B cell (primary cell): ENCODE measurements around the gene SPART. TPM values are rescaled to one million over a fixed set of nuclear protein-coding genes. Genes with fewer than 3 reads are reported as not detected.

Source experiments
- ATAC-seq: fragments of 200-7000 bp; cut with Tn5 transposase; one replicate; pipeline ENCODE4 v1.10.0; 2021; ENCODE audit warnings: low read depth, mild to moderate bottlenecking, moderate number of reproducible peaks, moderate library complexity
- CTCF ChIA-PET: fragments of 350-600 bp; sonication (Branson Sonifier 250); formaldehyde crosslinking; loops from one replicate; lab custom pipeline; 2021; ENCODE audit warnings: antibody characterized with exemption, inconsistent platforms; lab: Charles Lee
- POLR2A ChIA-PET: fragments of 350-600 bp; sonication (Branson Sonifier 250); formaldehyde crosslinking; loops from one replicate; lab custom pipeline; 2021; ENCODE audit warnings: antibody characterized with exemption; lab: Charles Lee
- DNase-seq: peaks from one replicate; pipeline ENCODE4 v3.0.0; 2013
- H2AFZ ChIP-seq: 2 replicates; pipeline ENCODE4 v1.6.1; 2012; ENCODE audit warnings: mild to moderate bottlenecking, low read depth, low read length; ENCODE audit not compliant: insufficient read depth, poor library complexity, severe bottlenecking
- H3K27ac ChIP-seq, 2 donors: 1 replicate in 1 of 2; 2 replicates in 1 of 2; pipeline ENCODE4 v1.5.1; 2012 to 2013; ENCODE audit warnings: low read length in 2 of 2, mild to moderate bottlenecking in 2 of 2, moderate library complexity in 1 of 2
- H3K27me3 ChIP-seq, 4 experiments: fragments of 200-600 bp in 1 of 4; sonication (generic) in 1 of 4; replicated peaks in 1 of 4; 1 replicate in 2 of 4; 2 replicates in 2 of 4; pipeline versions ENCODE4 v1.6.1 to v1.7.0; 2013 to 2016; ENCODE audit warnings: low read length in 3 of 4, mild to moderate bottlenecking in 2 of 4, mixed read lengths in 1 of 4, moderate library complexity in 1 of 4; ENCODE audit not compliant: insufficient read depth in 4 of 4, control insufficient read depth in 3 of 4; ENCODE audit errors: control extremely low read depth in 1 of 4
- H3K36me3 ChIP-seq, 2 experiments: replicated peaks in 1 of 2; 1 replicate in 1 of 2; 2 replicates in 1 of 2; pipeline versions ENCODE4 v1.6.1 to v1.7.1; 2013; ENCODE audit warnings: low read length in 1 of 2; ENCODE audit not compliant: insufficient read depth in 2 of 2, control insufficient read depth in 1 of 2; ENCODE audit errors: control extremely low read depth in 1 of 2, extremely low read depth in 1 of 2
- H3K4me1 ChIP-seq, 2 donors: fragments of 200-600 bp in 1 of 2; sonication (generic) in 1 of 2; 1 replicate in 1 of 2; 2 replicates in 1 of 2; pipeline versions ENCODE4 v1.5.1 to v1.6.1; 2013 to 2017; ENCODE audit warnings: low read length in 2 of 2; ENCODE audit not compliant: control insufficient read depth in 2 of 2, insufficient read depth in 2 of 2
- H3K4me2 ChIP-seq: replicated peaks from 2 replicates; pipeline ENCODE3; 2012; ENCODE audit warnings: mild to moderate bottlenecking, low read depth, low read length; ENCODE audit not compliant: poor library complexity, severe bottlenecking
- H3K4me3 ChIP-seq, 5 experiments: fragments of 200-600 bp in 1 of 5; sonication (generic) in 1 of 5; 1 replicate in 3 of 5; 2 replicates in 2 of 5; pipeline versions ENCODE4 v1.5.1 to v1.7.0; 2011 to 2016; ENCODE audit warnings: low read length in 4 of 5, mild to moderate bottlenecking in 4 of 5, low read depth in 2 of 5, control low read depth in 1 of 5, moderate library complexity in 1 of 5; ENCODE audit not compliant: insufficient read depth in 1 of 5; ENCODE audit errors: control extremely low read depth in 1 of 5, extremely low read depth in 1 of 5
- H3K79me2 ChIP-seq: fragments of 200-600 bp; sonication (generic); one replicate; pipeline ENCODE4 v1.6.0; 2016; ENCODE audit warnings: low read length; ENCODE audit not compliant: control insufficient read depth, insufficient read depth
- H3K9ac ChIP-seq: fragments of 200-600 bp; sonication (generic); 2 replicates; pipeline ENCODE4 v1.6.1; 2017; ENCODE audit warnings: mild to moderate bottlenecking, low read length, moderate library complexity
- H3K9me3 ChIP-seq, 3 donors: one replicate each; pipeline versions ENCODE4 v1.6.1 to v1.7.1; 2013; ENCODE audit warnings: low read length in 2 of 3; ENCODE audit not compliant: control insufficient read depth in 2 of 3, insufficient read depth in 1 of 3; ENCODE audit errors: control extremely low read depth in 1 of 3
- H4K20me1 ChIP-seq: 2 replicates; pipeline ENCODE4 v1.6.0; 2012; ENCODE audit warnings: mild to moderate bottlenecking, low read length; ENCODE audit not compliant: insufficient read depth, control insufficient read depth, poor library complexity, severe bottlenecking
- H3K27ac Mint-ChIP-seq: one replicate; pipeline ENCODE4 v1.8.0; 2021; ENCODE audit warnings: mixed read lengths
- H3K27me3 Mint-ChIP-seq: one replicate; pipeline ENCODE4 v1.8.0; 2021; ENCODE audit warnings: mixed read lengths
- H3K4me1 Mint-ChIP-seq: one replicate; pipeline ENCODE4 v1.8.0; 2021; ENCODE audit warnings: mixed read lengths
- H3K4me3 Mint-ChIP-seq: one replicate; pipeline ENCODE4 v1.8.0; 2021; ENCODE audit warnings: mixed read lengths
- H3K9me3 Mint-ChIP-seq: one replicate; pipeline ENCODE4 v1.8.0; 2022; ENCODE audit warnings: mixed read lengths; ENCODE audit not compliant: insufficient read depth
- EZH2 ChIP-seq: IDR thresholded peaks from 2 replicates; pipeline ENCODE4 v1.6.1; 2012; ENCODE audit warnings: borderline replicate concordance, low read depth, mild to moderate bottlenecking, moderate library complexity, low read length; ENCODE audit not compliant: insufficient read depth, poor library complexity, severe bottlenecking
- WGBS: methylation state at CpG from one replicate; pipeline ENCODE4 v1.1.5; 2013; ENCODE audit warnings: missing lambda C conversion rate; ENCODE audit not compliant: insufficient coverage; 5-methylcytosine and 5-hydroxymethylcytosine counted together
- intact Hi-C: fragments of 100-400 bp; cut with micrococcal nuclease; formaldehyde crosslinking; loops from one replicate; pipeline ENCODE4 v1.10.0; 2022
- polyA plus RNA-seq: library from polyadenylated mRNA; depleted of rRNA; stranded (reverse); fragments of >200 nt; gene quantifications from 2 replicates; pipeline ENCODE4 v1.2.3, GENCODE V29; 2012
- total RNA-seq, 2 donors: library from RNA; stranded (reverse); fragments of 120-200 nt in 1 of 2; gene quantifications; 1 replicate in 1 of 2; 2 replicates in 1 of 2; pipeline versions ENCODE4 v1.2.3 to v1.2.4, GENCODE V29; 2013 to 2022
- TF ChIP-seq, protein P1 (sequence below): fragments of 200-600 bp; IDR thresholded peaks from one replicate; pipeline ENCODE4 v1.8.0; 2022; ENCODE audit warnings: antibody characterized with exemption, mild to moderate bottlenecking

SPART gene
- total and polyA plus RNA-seq, 2 donors (not counting 1 experiment from before 2014, with no cell fraction given), result 10.1 to 20.8 TPM

DNA sequence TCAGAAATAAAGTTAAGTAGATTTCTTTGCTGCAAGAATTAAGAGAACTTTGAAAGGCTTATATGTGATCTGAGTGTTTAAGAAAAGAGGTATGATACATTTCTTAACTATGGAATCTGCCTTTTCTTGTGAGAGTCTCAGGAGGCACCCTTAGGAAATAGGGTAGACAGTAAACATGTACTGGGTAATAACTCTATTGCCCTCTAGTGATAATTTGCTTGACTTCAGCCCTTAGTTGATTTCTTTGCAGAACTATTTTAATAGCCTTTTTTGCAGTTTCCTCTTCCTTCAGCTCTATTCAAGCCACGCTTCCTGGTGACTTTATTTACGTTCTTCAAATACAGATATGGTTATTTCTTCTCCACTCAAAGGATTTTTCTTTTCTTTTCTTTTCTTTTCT is 49.1 kb upstream of the SPART start:
- intact Hi-C loops, result no loop called here
- Histone ChIP-seq H3K27me3 (no peaks in the 10 kb centered on the region), H4K20me1 (no peaks in the 10 kb centered on the region), H3K27ac (no peak overlapping the region), H3K4me3 (no peak overlapping the region), H3K9me3 (peaks cover 0 to 1% (median 0%) of the 10 kb centered on the region in 3 donors), H3K4me2 (no peak overlapping the region), H3K36me3 (no peaks in the 10 kb centered on the region), H2AFZ (no peak overlapping the region), H3K9ac (no peak overlapping the region), H3K4me1 (no peaks in the 10 kb centered on the region), H3K79me2 (no peaks in the 10 kb centered on the region)
- ChIA-PET POLR2A (no interaction called here), CTCF (interaction anchor here (1.2 kb wide), 1 partner anchor 24 kb away, joined by 4 read pairs; no protein-coding TSS in a partner anchor)
- ATAC-seq, result no peak
- no CpG with 5 or more reads among the region's 2 CpGs for WGBS
- Mint-ChIP-seq H3K27ac (no peak overlapping the region), H3K4me1 (no peaks in the 10 kb centered on the region), H3K27me3 (peaks cover 4% of the 10 kb centered on the region), H3K9me3 (no peaks in the 10 kb centered on the region), H3K4me3 (no peak overlapping the region)
- DNase-seq, result no peak
- no peak for TF ChIP-seq EZH2
- TF ChIP-seq, protein P1, sequence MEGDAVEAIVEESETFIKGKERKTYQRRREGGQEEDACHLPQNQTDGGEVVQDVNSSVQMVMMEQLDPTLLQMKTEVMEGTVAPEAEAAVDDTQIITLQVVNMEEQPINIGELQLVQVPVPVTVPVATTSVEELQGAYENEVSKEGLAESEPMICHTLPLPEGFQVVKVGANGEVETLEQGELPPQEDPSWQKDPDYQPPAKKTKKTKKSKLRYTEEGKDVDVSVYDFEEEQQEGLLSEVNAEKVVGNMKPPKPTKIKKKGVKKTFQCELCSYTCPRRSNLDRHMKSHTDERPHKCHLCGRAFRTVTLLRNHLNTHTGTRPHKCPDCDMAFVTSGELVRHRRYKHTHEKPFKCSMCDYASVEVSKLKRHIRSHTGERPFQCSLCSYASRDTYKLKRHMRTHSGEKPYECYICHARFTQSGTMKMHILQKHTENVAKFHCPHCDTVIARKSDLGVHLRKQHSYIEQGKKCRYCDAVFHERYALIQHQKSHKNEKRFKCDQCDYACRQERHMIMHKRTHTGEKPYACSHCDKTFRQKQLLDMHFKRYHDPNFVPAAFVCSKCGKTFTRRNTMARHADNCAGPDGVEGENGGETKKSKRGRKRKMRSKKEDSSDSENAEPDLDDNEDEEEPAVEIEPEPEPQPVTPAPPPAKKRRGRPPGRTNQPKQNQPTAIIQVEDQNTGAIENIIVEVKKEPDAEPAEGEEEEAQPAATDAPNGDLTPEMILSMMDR, result no peak

- DNase-seq (no peak), ATAC-seq (no peak)
- ChIA-PET CTCF (no interaction called here), POLR2A (no interaction called here)
- H3K4me1 ChIP-seq, result no peaks in the 10 kb centered on the region
- no peaks in the 10 kb centered on the region for H3K9me3 ChIP-seq
- H3K79me2 ChIP-seq, result no peaks in the 10 kb centered on the region
- H3K27me3 ChIP-seq, result peaks cover 0 to 3% (median 0%) of the 10 kb centered on the region in 4 experiments
- H3K9ac ChIP-seq, result no peak overlapping the region
- no peaks in the 10 kb centered on the region for H4K20me1 ChIP-seq
- H3K4me3 ChIP-seq, result no peak overlapping the region
- Mint-ChIP-seq H3K9me3 (peaks cover 2% of the 10 kb centered on the region), H3K27me3 (peaks cover 24% of the 10 kb centered on the region), H3K4me1 (no peaks in the 10 kb centered on the region), H3K27ac (no peak overlapping the region), H3K4me3 (no peak overlapping the region)
- H3K27ac ChIP-seq, result no peak overlapping the region
- TF ChIP-seq, protein P1, result no peak
- TF ChIP-seq EZH2, result no peak
- H2AFZ ChIP-seq, result no peak overlapping the region
- intact Hi-C loops, result no loop called here
- no CpG with 5 or more reads among the region's 1 CpG for WGBS
- H3K36me3 ChIP-seq, result no peaks in the 10 kb centered on the region
- no peak overlapping the region for H3K4me2 ChIP-seq
These were observed 39.3 kb upstream of the SPART start for GRCh38 chr13:36385489-36385888.
